H1 (cell line): ENCODE measurements around the gene CHD3. TPM values are rescaled to one million over a fixed set of nuclear protein-coding genes. Genes with fewer than 3 reads are reported as not detected.

Experiments
- CTCF ChIA-PET: fragments of 300-600 bp; sonication (Branson Sonifier 250); formaldehyde crosslinking; loops from one replicate; lab custom pipeline; 2021; ENCODE audit not compliant: partially characterized antibody; lab: Charles Lee
- POLR2A ChIA-PET: fragments of 300-600 bp; sonication (Branson Sonifier 250); formaldehyde crosslinking; loops from one replicate; lab custom pipeline; 2021; ENCODE audit warnings: inconsistent platforms; ENCODE audit not compliant: partially characterized antibody; lab: Charles Lee
- DNase-seq, 2 experiments: peaks; one replicate each; pipeline versions ENCODE4 v3.0.0 to v3.0.0-alpha.2; 2010 to 2022; ENCODE audit warnings: low spot score in 2 of 2, low read depth in 1 of 2, mixed read lengths in 1 of 2
- FAIRE-seq: peaks from 2 replicates; lab custom pipeline; 2011; peaks lifted over from hg19 to GRCh38; lab: Jason Lieb, UNC
- H2AFZ ChIP-seq: 2 replicates; pipeline ENCODE4 v1.8.1; 2012; ENCODE audit warnings: low read length, inconsistent platforms
- H2AK5ac ChIP-seq: 2 replicates; pipeline ENCODE4 v1.6.1; 2013; ENCODE audit warnings: low read depth, low read length
- H2BK120ac ChIP-seq: replicated peaks from 2 replicates; pipeline ENCODE3; 2013; ENCODE audit warnings: low read depth, low read length, inconsistent platforms
- H2BK12ac ChIP-seq: 2 replicates; pipeline ENCODE4 v1.6.1; 2013; ENCODE audit warnings: low read depth, low read length
- H2BK15ac ChIP-seq: 2 replicates; pipeline ENCODE4 v1.6.1; 2013; ENCODE audit warnings: low read length
- H2BK20ac ChIP-seq: 2 replicates; pipeline ENCODE4 v1.6.1; 2013; ENCODE audit warnings: low read length
- H2BK5ac ChIP-seq: 2 replicates; pipeline ENCODE4 v1.6.1; 2013; ENCODE audit warnings: low read depth, low read length
- H3K14ac ChIP-seq: 2 replicates; pipeline ENCODE4 v1.6.1; 2013; ENCODE audit warnings: inconsistent platforms; ENCODE audit not compliant: insufficient read length
- H3K18ac ChIP-seq: 2 replicates; pipeline ENCODE4 v1.6.1; 2013; ENCODE audit warnings: low read length; ENCODE audit errors: extremely low read depth
- H3K23ac ChIP-seq: 2 replicates; pipeline ENCODE4 v1.6.1; 2013; ENCODE audit warnings: inconsistent platforms; ENCODE audit not compliant: insufficient read length
- H3K23me2 ChIP-seq: 2 replicates; pipeline ENCODE4 v1.6.1; 2013; ENCODE audit warnings: low read depth, low read length
- H3K27ac ChIP-seq: 2 replicates; pipeline ENCODE4 v1.6.1; 2011; ENCODE audit warnings: low read depth, low read length, inconsistent platforms
- H3K27me3 ChIP-seq, 4 experiments: replicated peaks in 1 of 4; 1 replicate in 1 of 4; 2 replicates in 3 of 4; pipeline versions ENCODE4 v1.6.1 to v1.8.1; 2011 to 2013; ENCODE audit warnings: low read length in 3 of 4, mild to moderate bottlenecking in 3 of 4, inconsistent platforms in 2 of 4, mixed read lengths in 2 of 4, moderate library complexity in 1 of 4; ENCODE audit not compliant: control insufficient read depth in 3 of 4, insufficient read depth in 3 of 4; ENCODE audit errors: extremely low read depth in 1 of 4
- H3K36me3 ChIP-seq, 4 experiments: 2 replicates each; pipeline versions ENCODE4 v1.6.1 to v1.8.1; 2011 to 2013; ENCODE audit warnings: mild to moderate bottlenecking in 4 of 4, low read length in 3 of 4, moderate library complexity in 2 of 4, control low read depth in 1 of 4, inconsistent platforms in 1 of 4; ENCODE audit not compliant: insufficient read depth in 4 of 4, control insufficient read depth in 2 of 4
- H3K4ac ChIP-seq: replicated peaks from 2 replicates; pipeline ENCODE3; 2013; ENCODE audit warnings: low read length, low read depth, mixed read lengths, inconsistent platforms; ENCODE audit not compliant: insufficient read length
- H3K4me1 ChIP-seq, 4 experiments: replicated peaks in 1 of 4; 1 replicate in 1 of 4; 2 replicates in 3 of 4; pipeline versions ENCODE4 v1.6.1 to v1.8.1; 2011 to 2013; ENCODE audit warnings: low read length in 3 of 4, inconsistent platforms in 2 of 4, mixed read lengths in 1 of 4; ENCODE audit not compliant: insufficient read depth in 4 of 4, control insufficient read depth in 3 of 4
- H3K4me2 ChIP-seq, 2 experiments: 2 replicates each; pipeline versions ENCODE4 v1.6.1 to v1.8.1; 2011 to 2013; ENCODE audit warnings: low read depth in 2 of 2, low read length in 2 of 2, control low read depth in 1 of 2, inconsistent platforms in 1 of 2, mild to moderate bottlenecking in 1 of 2; ENCODE audit not compliant: insufficient read depth in 1 of 2
- H3K4me3 ChIP-seq, 4 experiments: fragments of 200-600, 300-600 bp in 1 of 4; sonication (generic), shearing (Covaris generic), sonication (Bioruptor Twin) in 1 of 4; 2 replicates each; pipeline versions ENCODE4 v1.5.1 to v1.8.1; 2011 to 2016; ENCODE audit warnings: low read length in 4 of 4, low read depth in 3 of 4, control low read depth in 2 of 4, inconsistent platforms in 2 of 4, mild to moderate bottlenecking in 2 of 4, mixed read lengths in 1 of 4, moderate library complexity in 1 of 4; ENCODE audit not compliant: insufficient read depth in 2 of 4; ENCODE audit errors: extremely low read depth in 1 of 4
- H3K56ac ChIP-seq: replicated peaks from 2 replicates; pipeline ENCODE3; 2013; ENCODE audit warnings: low read depth, mild to moderate bottlenecking, mixed read lengths, low read length, inconsistent platforms; ENCODE audit not compliant: insufficient read length
- H3K79me1 ChIP-seq: 2 replicates; pipeline ENCODE4 v1.6.1; 2013; ENCODE audit warnings: low read depth, low read length, control low read depth
- H3K79me2 ChIP-seq, 2 experiments: 2 replicates each; pipeline versions ENCODE4 v1.6.1 to v1.8.1; 2012 to 2013; ENCODE audit warnings: low read length in 2 of 2, mild to moderate bottlenecking in 2 of 2, inconsistent platforms in 1 of 2; ENCODE audit not compliant: insufficient read depth in 2 of 2, control insufficient read depth in 1 of 2
- H3K9ac ChIP-seq, 4 experiments: replicated peaks in 1 of 4; 1 replicate in 1 of 4; 2 replicates in 3 of 4; pipeline versions ENCODE4 v1.6.1 to v1.8.1; 2011 to 2013; ENCODE audit warnings: low read depth in 3 of 4, low read length in 3 of 4, control low read depth in 2 of 4, mild to moderate bottlenecking in 2 of 4, moderate library complexity in 2 of 4, inconsistent platforms in 1 of 4; ENCODE audit errors: extremely low read depth in 1 of 4
- H3K9me3 ChIP-seq, 2 experiments: 2 replicates each; pipeline versions ENCODE4 v1.6.1 to v1.8.1; 2012 to 2013; ENCODE audit warnings: mild to moderate bottlenecking in 2 of 2, moderate library complexity in 2 of 2, control low read depth in 1 of 2, inconsistent platforms in 1 of 2, low read depth in 1 of 2, low read length in 1 of 2, mixed read lengths in 1 of 2; ENCODE audit not compliant: insufficient read depth in 2 of 2
- H4K20me1 ChIP-seq, 2 experiments: replicated peaks in 1 of 2; 2 replicates each; pipeline versions ENCODE3 to v1.8.1; 2011 to 2013; ENCODE audit warnings: inconsistent platforms in 2 of 2, low read length in 2 of 2, mild to moderate bottlenecking in 1 of 2; ENCODE audit not compliant: insufficient read depth in 2 of 2, control insufficient read depth in 1 of 2
- H4K5ac ChIP-seq: 2 replicates; pipeline ENCODE4 v1.6.1; 2013; ENCODE audit warnings: low read length, low read depth, mixed read lengths, inconsistent platforms; ENCODE audit not compliant: insufficient read length
- H4K8ac ChIP-seq: 2 replicates; pipeline ENCODE4 v1.8.0; 2013; ENCODE audit warnings: mild to moderate bottlenecking, moderate library complexity, low read length, inconsistent platforms; ENCODE audit not compliant: insufficient read depth; ENCODE audit errors: extremely low read depth
- H4K91ac ChIP-seq: replicated peaks from 2 replicates; pipeline ENCODE3; 2013; ENCODE audit warnings: low read length, mixed read lengths, inconsistent platforms; ENCODE audit not compliant: insufficient read length
- CHD1 ChIP-seq: IDR thresholded peaks from 2 replicates; pipeline ENCODE4 v1.6.1; 2012; ENCODE audit warnings: low read depth, low read length, improper control_type of control experiment
- CREB1 ChIP-seq: IDR thresholded peaks from 2 replicates; pipeline ENCODE4 v1.6.1; 2012; ENCODE audit warnings: inconsistent platforms
- HDAC2 ChIP-seq, 2 experiments: fragments of 300-600 bp in 1 of 2; sonication (generic) in 1 of 2; IDR thresholded peaks; 2 replicates each; pipeline ENCODE4 v1.6.1; 2011 to 2012; ENCODE audit warnings: low read depth in 2 of 2, low read length in 2 of 2, mild to moderate bottlenecking in 2 of 2, moderate library complexity in 2 of 2, borderline replicate concordance in 1 of 2, inconsistent platforms in 1 of 2
- KDM5A ChIP-seq: fragments of 200-600 bp; IDR thresholded peaks from 2 replicates; pipeline ENCODE4 v1.7.1; 2012; ENCODE audit warnings: mild to moderate bottlenecking, low read length, inconsistent platforms, mixed read lengths
- MAFK ChIP-seq: IDR thresholded peaks from 2 replicates; pipeline ENCODE4 v1.6.1; 2012; ENCODE audit warnings: low read depth, mild to moderate bottlenecking, improper control_type of control experiment, low read length
- RAD21 ChIP-seq, 2 experiments: IDR thresholded peaks in 1 of 2; conservative IDR thresholded peaks in 1 of 2; 2 replicates each; pipeline ENCODE4 v1.6.1; 2011; ENCODE audit warnings: low read depth in 2 of 2, low read length in 2 of 2, improper control_type of control experiment in 1 of 2, inconsistent platforms in 1 of 2, mild to moderate bottlenecking in 1 of 2, moderate library complexity in 1 of 2
- SP1 ChIP-seq: IDR thresholded peaks from 2 replicates; pipeline ENCODE4 v1.6.1; 2011; ENCODE audit warnings: low read depth, low read length
- SP4 ChIP-seq: IDR thresholded peaks from 2 replicates; pipeline ENCODE4 v1.6.1; 2012; ENCODE audit warnings: low read length, inconsistent platforms
- SUZ12 ChIP-seq: fragments of 200-600 bp; sonication (generic); IDR thresholded peaks from 2 replicates; pipeline ENCODE4 v1.6.1; 2012; ENCODE audit warnings: mild to moderate bottlenecking, inconsistent platforms, low read length, moderate library complexity, mixed read lengths
- TCF12 ChIP-seq: IDR thresholded peaks from 2 replicates; pipeline ENCODE4 v1.6.1; 2011; ENCODE audit warnings: low read depth, mild to moderate bottlenecking, low read length
- TEAD4 ChIP-seq: IDR thresholded peaks from 2 replicates; pipeline ENCODE4 v1.6.1; 2012; ENCODE audit warnings: low read depth, low read length, inconsistent platforms, mixed read lengths
- WGBS, 2 experiments: shearing (Covaris generic) in 1 of 2; methylation state at CpG; one replicate each; pipeline versions ENCODE4 v1.1.6 to v1.1.7; 2013 to 2015; ENCODE audit warnings: low lambda C conversion rate in 2 of 2, mixed read lengths in 2 of 2, inconsistent platforms in 1 of 2, low coverage in 1 of 2, missing lambda C conversion rate in 1 of 2; ENCODE audit not compliant: insufficient replicate concordance in 2 of 2, insufficient coverage in 1 of 2, insufficient read length in 1 of 2; ENCODE audit errors: extremely low coverage in 1 of 2, missing lambda C conversion rate in 1 of 2; 5-methylcytosine and 5-hydroxymethylcytosine counted together
- polyA plus RNA-seq, 7 experiments: library from polyadenylated mRNA; depleted of rRNA in 3 of 7; stranded (reverse) in 5 of 7; unstranded in 2 of 7; fragments of >200 nt in 5 of 7; fragments of 200-250 nt in 2 of 7; gene quantifications; 1 replicate in 5 of 7; 2 replicates in 1 of 7; 4 replicates in 1 of 7; pipeline versions ENCODE4 v1.2.1 to v1.2.3, GENCODE V29; 2011 to 2013; ENCODE audit warnings: missing spikeins in 2 of 7, mixed read lengths in 2 of 7
- total RNA-seq: library from RNA; stranded (reverse); fragmentation: NEBNext Ultra II Directional; extraction: Animal tissue kit (Norgen Biotek cat#: 25700); gene quantifications from 2 replicates; pipeline ENCODE4 v1.2.1, GENCODE V29; 2021
- TF ChIP-seq, protein P1 (sequence below): IDR thresholded peaks from 2 replicates; pipeline ENCODE4 v1.6.1; 2011; ENCODE audit warnings: low read length, improper control_type of control experiment

The CHD3 gene
- total and polyA plus RNA-seq, 2 of the 8 experiments (the other 6 are each of a cell fraction or from before 2014, with no cell fraction given) = 12.3 to 12.9 TPM

DNA sequence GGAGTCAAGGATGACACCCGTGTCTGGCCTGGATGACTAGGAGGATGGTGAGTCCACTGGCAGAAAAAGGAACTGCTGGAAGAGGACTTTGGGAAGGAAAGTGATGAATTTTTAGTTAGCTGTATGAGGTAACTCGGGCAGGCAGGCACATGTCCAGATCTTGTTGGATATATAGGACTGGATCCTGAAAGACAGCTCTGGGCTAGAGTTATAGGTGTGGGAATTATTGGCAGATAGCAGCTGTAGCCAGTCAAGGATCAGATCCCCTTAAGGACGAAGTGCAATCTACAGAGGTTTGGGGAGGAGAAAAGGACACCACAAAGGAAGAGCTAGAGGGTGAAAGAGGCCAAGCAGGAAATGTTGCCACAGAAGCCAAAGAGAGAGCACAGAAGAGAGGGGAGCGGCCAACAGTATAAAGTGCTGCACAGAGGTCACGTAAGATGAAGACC lies 20.7 kb upstream of the CHD3 start:
- POLR2A ChIA-PET = interaction anchor here (1.4 kb wide), 1 partner anchor 35 kb away, joined by 3 read pairs; no protein-coding TSS in a partner anchor
- no peak for TF ChIP-seq RAD21 (IDR thresholded peaks at IDR 0.05 in 1 of 2, conservative IDR thresholded peaks at IDR 0.05 in 1 of 2; ENCODE audit: low read depth in 2 of 2, low read length in 2 of 2)
- no peak for TF ChIP-seq SP1
- TF ChIP-seq SP4 = no peak
- no peak for TF ChIP-seq CHD1
- TF ChIP-seq SUZ12 = no peak
- no peak for TF ChIP-seq TCF12
- no peak for TF ChIP-seq KDM5A
- no peak for TF ChIP-seq HDAC2 (IDR thresholded peaks at IDR 0.05; ENCODE audit: borderline replicate concordance in 1 of 2, low read depth in 2 of 2, low read length in 2 of 2)
- no peak for TF ChIP-seq MAFK
- TF ChIP-seq, protein P1, sequence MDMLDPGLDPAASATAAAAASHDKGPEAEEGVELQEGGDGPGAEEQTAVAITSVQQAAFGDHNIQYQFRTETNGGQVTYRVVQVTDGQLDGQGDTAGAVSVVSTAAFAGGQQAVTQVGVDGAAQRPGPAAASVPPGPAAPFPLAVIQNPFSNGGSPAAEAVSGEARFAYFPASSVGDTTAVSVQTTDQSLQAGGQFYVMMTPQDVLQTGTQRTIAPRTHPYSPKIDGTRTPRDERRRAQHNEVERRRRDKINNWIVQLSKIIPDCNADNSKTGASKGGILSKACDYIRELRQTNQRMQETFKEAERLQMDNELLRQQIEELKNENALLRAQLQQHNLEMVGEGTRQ = no peak
- no peak for TF ChIP-seq CREB1
- no peak for TF ChIP-seq TEAD4
- 81% methylated on average over 5 of the region's 5 CpGs; no CpG with 5 or more reads in 1 of the 2 experiments for WGBS, 2 experiments

More for the DNA sequence above, 20.7 kb upstream of the CHD3 start:
- H2BK12ac ChIP-seq = no peak overlapping the region
- no peak overlapping the region for H3K14ac ChIP-seq
- H3K23me2 ChIP-seq = no peaks in the 10 kb centered on the region
- no peaks in the 10 kb centered on the region; a peak in 1 of 8 replicates for H3K36me3 ChIP-seq
- no peak overlapping the region for H3K4me2 ChIP-seq
- no peak overlapping the region for H2BK120ac ChIP-seq
- no peak overlapping the region for H2BK5ac ChIP-seq
- H3K27ac ChIP-seq = no peak overlapping the region
- no peaks in the 10 kb centered on the region for H4K20me1 ChIP-seq
- no peak overlapping the region for H3K4me3 ChIP-seq
- no peak overlapping the region for H3K4ac ChIP-seq
- H4K8ac ChIP-seq = no peak overlapping the region
- no peak overlapping the region for H4K91ac ChIP-seq
- no peak overlapping the region for H3K18ac ChIP-seq
- H2AFZ ChIP-seq = no peak overlapping the region
- H3K79me1 ChIP-seq = no peaks in the 10 kb centered on the region
- no peak for DNase-seq
- no peaks in the 10 kb centered on the region; a peak in 1 of 7 replicates for H3K4me1 ChIP-seq
- no peak for FAIRE-seq
- H3K56ac ChIP-seq = no peak overlapping the region
- H2BK15ac ChIP-seq = no peak overlapping the region
- H3K27me3 ChIP-seq = no peaks in the 10 kb centered on the region
- H3K9ac ChIP-seq = no peak overlapping the region
- no peaks in the 10 kb centered on the region for H3K79me2 ChIP-seq
- no peak overlapping the region for H2BK20ac ChIP-seq
- H3K23ac ChIP-seq = no peak overlapping the region
- H2AK5ac ChIP-seq = no peak overlapping the region
- CTCF ChIA-PET = interaction anchor here (0.8 to 2.4 kb wide), 5 partner anchors 17 to 188 kb away, joined by 3 to 7 read pairs (median 4); no protein-coding TSS in a partner anchor
- H4K5ac ChIP-seq = no peak overlapping the region
- no peaks in the 10 kb centered on the region for H3K9me3 ChIP-seq
